Measurements from ENCODE around the gene ABCC1.

The ABCC1 gene

GRCh38 chr16:16141141-16141540 lies 191.7 kb downstream of the ABCC1 start:
- Histone ChIP-seq H3K27me3 (ENCODE audit: insufficient read depth, insufficient read length) (no peaks in the 10 kb centered on the region), H3K36me3 (ENCODE audit: insufficient read depth, insufficient read length, low read length) (peaks cover 66% of the 10 kb centered on the region), H3K9me3 (ENCODE audit: insufficient read depth, low read length) (no peaks in the 10 kb centered on the region), H3K9ac (ENCODE audit: insufficient read length, low read depth) (no peak overlapping the region), H3K4me1 (ENCODE audit: insufficient read depth, insufficient read length) (peaks cover 4% of the 10 kb centered on the region), H3K4me3 (ENCODE audit: insufficient read length, low read depth) (no peak overlapping the region)
- TF ChIP-seq SUZ12 (IDR thresholded peaks at IDR 0.05; ENCODE audit: extremely low read depth, insufficient read depth, insufficient read length) (no peak), YY1 (IDR thresholded peaks at IDR 0.05; ENCODE audit: insufficient read depth, insufficient read length) (no peak), ZNF274 (IDR thresholded peaks at IDR 0.05; ENCODE audit: low read depth, low read length) (no peak)
- DNase-seq (ENCODE audit: low read depth, low spot score) = no peak

DNA sequence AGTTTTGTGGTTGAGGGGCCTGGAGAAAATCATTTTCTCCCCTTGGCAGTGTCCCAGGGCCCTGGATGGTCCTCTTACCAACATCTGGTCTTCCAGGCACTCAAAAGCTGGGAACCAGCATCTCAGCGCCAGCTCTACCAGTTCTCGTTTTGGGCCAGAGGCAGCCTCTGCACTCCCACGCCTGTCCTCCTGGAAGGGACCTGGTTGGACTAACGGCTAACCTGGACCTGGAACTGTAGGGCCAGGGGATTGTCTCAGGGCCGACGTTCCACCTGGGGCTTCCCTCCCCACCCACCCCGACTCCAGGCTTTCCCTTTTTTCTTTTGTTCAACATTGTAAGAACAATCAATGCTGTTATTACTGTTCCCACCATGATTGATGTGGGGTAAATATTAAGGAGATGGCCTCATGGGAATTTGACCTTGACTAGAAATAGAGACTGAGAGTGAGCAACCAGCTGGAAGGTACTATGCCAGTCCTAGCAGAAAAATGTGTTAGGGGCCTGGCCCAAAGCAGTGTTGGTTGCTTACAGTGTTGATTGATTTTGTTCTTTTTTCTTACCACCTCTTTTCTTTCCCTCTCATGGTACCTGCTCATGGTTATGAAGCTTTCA lies 192.5 kb downstream of the ABCC1 start:
- no peak overlapping the region for H3K9ac ChIP-seq (ENCODE audit: insufficient read length, low read depth)
- H3K9me3 ChIP-seq (ENCODE audit: insufficient read depth, low read length) = no peaks in the 10 kb centered on the region
- no peak overlapping the region for H3K4me3 ChIP-seq (ENCODE audit: insufficient read length, low read depth)
- peaks cover 6% of the 10 kb centered on the region for H3K4me1 ChIP-seq (ENCODE audit: insufficient read depth, insufficient read length)
- peaks cover 61% of the 10 kb centered on the region for H3K36me3 ChIP-seq (ENCODE audit: insufficient read depth, insufficient read length, low read length)
- DNase-seq (ENCODE audit: low read depth, low spot score) = no peak
- no peaks in the 10 kb centered on the region for H3K27me3 ChIP-seq (ENCODE audit: insufficient read depth, insufficient read length)
- TF ChIP-seq YY1 (IDR thresholded peaks at IDR 0.05; ENCODE audit: insufficient read depth, insufficient read length) (no peak), SUZ12 (IDR thresholded peaks at IDR 0.05; ENCODE audit: extremely low read depth, insufficient read depth, insufficient read length) (no peak), ZNF274 (IDR thresholded peaks at IDR 0.05; ENCODE audit: low read depth, low read length) (no peak)

DNA sequence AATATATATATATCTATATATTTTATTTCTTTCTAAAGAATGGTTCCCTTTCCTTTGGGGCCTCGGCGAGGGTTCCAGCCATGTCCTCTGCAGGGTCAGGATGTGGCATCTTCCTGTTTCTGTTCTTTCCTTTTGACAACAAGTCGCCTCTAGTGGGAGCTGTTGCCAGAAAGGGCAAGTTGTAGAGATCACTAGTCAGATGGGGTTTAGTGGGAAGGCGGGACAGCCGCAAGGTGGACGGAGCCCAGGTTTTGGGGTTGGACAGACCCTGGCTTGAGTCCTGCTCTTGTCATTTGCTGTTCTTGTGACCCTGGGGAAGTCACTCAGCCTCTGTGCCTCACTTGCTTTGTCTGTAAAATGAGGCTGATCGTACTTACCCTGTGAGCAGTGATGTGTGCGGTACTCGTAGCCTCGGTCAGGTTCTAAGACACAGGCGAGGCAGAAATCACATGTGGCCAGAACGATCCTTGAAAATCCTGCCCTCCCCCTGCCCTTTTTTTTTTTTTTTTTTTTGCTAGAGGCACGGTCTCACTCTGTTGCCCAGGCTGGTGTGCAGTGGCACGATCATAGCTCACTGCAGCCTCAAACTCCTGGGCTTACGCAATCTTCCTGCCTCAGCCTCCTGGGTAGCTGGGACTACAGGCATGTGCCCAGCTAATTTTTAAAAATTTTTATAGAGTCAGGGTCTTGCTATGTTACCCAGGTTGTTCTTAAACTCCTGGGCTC lies 193.8 kb downstream of the ABCC1 start:
- H3K9me3 ChIP-seq (ENCODE audit: insufficient read depth, low read length) = no peaks in the 10 kb centered on the region
- H3K4me3 ChIP-seq (ENCODE audit: insufficient read length, low read depth) = no peak overlapping the region
- peaks cover 7% of the 10 kb centered on the region for H3K4me1 ChIP-seq (ENCODE audit: insufficient read depth, insufficient read length)
- peaks cover 49% of the 10 kb centered on the region for H3K36me3 ChIP-seq (ENCODE audit: insufficient read depth, insufficient read length, low read length)
- no peaks in the 10 kb centered on the region for H3K27me3 ChIP-seq (ENCODE audit: insufficient read depth, insufficient read length)
- H3K9ac ChIP-seq (ENCODE audit: insufficient read length, low read depth) = no peak overlapping the region
- peak; percentile 32 for DNase-seq (ENCODE audit: low read depth, low spot score)
- TF ChIP-seq SUZ12 (IDR thresholded peaks at IDR 0.05; ENCODE audit: extremely low read depth, insufficient read depth, insufficient read length) (no peak), ZNF274 (IDR thresholded peaks at IDR 0.05; ENCODE audit: low read depth, low read length) (no peak), YY1 (IDR thresholded peaks at IDR 0.05; ENCODE audit: insufficient read depth, insufficient read length) (no peak)

DNA sequence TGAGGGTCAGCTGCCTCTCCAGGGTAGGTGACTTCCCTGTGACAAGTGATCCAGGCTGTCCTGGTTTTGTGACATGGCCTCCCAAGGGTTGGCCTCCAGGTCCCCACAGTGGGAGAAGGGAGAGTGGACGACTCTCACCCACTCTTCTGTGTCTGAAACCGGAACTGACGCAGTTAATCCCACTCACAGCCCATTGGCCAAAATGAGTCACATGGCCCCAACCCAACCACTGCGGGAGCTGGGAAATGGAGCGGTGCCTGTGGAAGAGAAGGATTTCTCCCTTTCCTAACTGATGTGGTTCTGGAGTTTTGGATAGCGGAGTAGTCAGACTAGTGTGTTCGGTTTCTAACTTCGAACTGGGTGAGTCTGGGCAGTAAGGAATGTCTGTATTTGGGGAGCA lies 194.5 kb downstream of the ABCC1 start:
- H3K9ac ChIP-seq (ENCODE audit: insufficient read length, low read depth) = no peak overlapping the region
- DNase-seq (ENCODE audit: low read depth, low spot score) = no peak
- peaks cover 41% of the 10 kb centered on the region for H3K36me3 ChIP-seq (ENCODE audit: insufficient read depth, insufficient read length, low read length)
- peaks cover 7% of the 10 kb centered on the region for H3K4me1 ChIP-seq (ENCODE audit: insufficient read depth, insufficient read length)
- TF ChIP-seq SUZ12 (IDR thresholded peaks at IDR 0.05; ENCODE audit: extremely low read depth, insufficient read depth, insufficient read length) = no peak
- no peak for TF ChIP-seq YY1 (IDR thresholded peaks at IDR 0.05; ENCODE audit: insufficient read depth, insufficient read length)
- TF ChIP-seq ZNF274 (IDR thresholded peaks at IDR 0.05; ENCODE audit: low read depth, low read length) = no peak
- H3K9me3 ChIP-seq (ENCODE audit: insufficient read depth, low read length) = no peaks in the 10 kb centered on the region
- no peaks in the 10 kb centered on the region for H3K27me3 ChIP-seq (ENCODE audit: insufficient read depth, insufficient read length)
- H3K4me3 ChIP-seq (ENCODE audit: insufficient read length, low read depth) = no peak overlapping the region

DNA sequence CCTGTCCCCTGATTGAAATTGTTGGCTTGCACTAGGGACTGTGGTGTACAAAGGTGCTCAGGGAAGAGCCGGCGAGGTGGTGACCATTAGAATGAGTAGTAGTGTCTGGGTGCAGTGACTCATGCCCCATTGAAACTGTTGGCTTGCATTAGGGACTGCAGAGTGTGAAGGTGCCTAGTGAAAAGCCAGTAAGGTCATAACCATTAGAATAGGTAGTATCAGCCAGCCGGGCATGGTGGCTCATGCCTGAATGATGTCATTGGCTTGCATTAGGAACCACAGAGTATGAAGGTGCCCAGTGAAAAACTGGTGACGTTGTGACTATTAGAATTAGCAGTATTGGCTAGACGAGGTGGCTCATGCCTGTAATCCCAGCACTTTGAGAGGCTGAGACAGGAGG lies 195.0 kb downstream of the ABCC1 start:
- Histone ChIP-seq H3K9ac (ENCODE audit: insufficient read length, low read depth) (no peak overlapping the region), H3K4me1 (ENCODE audit: insufficient read depth, insufficient read length) (peaks cover 7% of the 10 kb centered on the region), H3K9me3 (ENCODE audit: insufficient read depth, low read length) (no peaks in the 10 kb centered on the region), H3K27me3 (ENCODE audit: insufficient read depth, insufficient read length) (no peaks in the 10 kb centered on the region), H3K36me3 (ENCODE audit: insufficient read depth, insufficient read length, low read length) (peaks cover 38% of the 10 kb centered on the region), H3K4me3 (ENCODE audit: insufficient read length, low read depth) (no peak overlapping the region)
- no peak for DNase-seq (ENCODE audit: low read depth, low spot score)
- TF ChIP-seq SUZ12 (IDR thresholded peaks at IDR 0.05; ENCODE audit: extremely low read depth, insufficient read depth, insufficient read length) (no peak), ZNF274 (IDR thresholded peaks at IDR 0.05; ENCODE audit: low read depth, low read length) (no peak), YY1 (IDR thresholded peaks at IDR 0.05; ENCODE audit: insufficient read depth, insufficient read length) (no peak)

DNA sequence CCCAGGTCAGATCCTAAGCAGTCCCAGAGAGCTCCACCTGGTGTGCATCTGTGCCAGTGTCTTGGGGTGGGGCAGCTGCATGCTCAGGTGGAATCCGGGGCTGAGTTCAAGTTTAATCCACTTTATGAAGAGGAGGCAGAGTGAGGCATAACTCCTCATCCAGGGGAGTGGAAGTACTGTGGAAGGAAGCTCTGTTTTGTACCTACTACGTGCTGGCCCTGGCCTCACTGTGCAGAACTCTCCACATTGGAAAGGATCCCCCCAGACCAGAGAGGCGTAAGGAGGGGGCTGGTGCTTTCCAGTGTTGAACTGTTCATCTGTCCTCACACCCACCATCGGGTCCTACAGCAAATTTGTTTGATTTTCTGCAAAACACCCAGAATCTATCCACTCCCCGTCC lies 195.9 kb downstream of the ABCC1 start:
- no peak overlapping the region for H3K4me3 ChIP-seq (ENCODE audit: insufficient read length, low read depth)
- no peak for DNase-seq (ENCODE audit: low read depth, low spot score)
- H3K4me1 ChIP-seq (ENCODE audit: insufficient read depth, insufficient read length) = peaks cover 11% of the 10 kb centered on the region
- no peak overlapping the region for H3K9ac ChIP-seq (ENCODE audit: insufficient read length, low read depth)
- peaks cover 30% of the 10 kb centered on the region for H3K36me3 ChIP-seq (ENCODE audit: insufficient read depth, insufficient read length, low read length)
- no peaks in the 10 kb centered on the region for H3K27me3 ChIP-seq (ENCODE audit: insufficient read depth, insufficient read length)
- H3K9me3 ChIP-seq (ENCODE audit: insufficient read depth, low read length) = no peaks in the 10 kb centered on the region
- TF ChIP-seq SUZ12 (IDR thresholded peaks at IDR 0.05; ENCODE audit: extremely low read depth, insufficient read depth, insufficient read length) = no peak
- no peak for TF ChIP-seq ZNF274 (IDR thresholded peaks at IDR 0.05; ENCODE audit: low read depth, low read length)
- TF ChIP-seq YY1 (IDR thresholded peaks at IDR 0.05; ENCODE audit: insufficient read depth, insufficient read length) = no peak

Data from NT2/D1 (cell line).